HepG2 (cell line): Measurements from ENCODE around the gene KLHL21. TPM values are rescaled to one million over a fixed set of nuclear protein-coding genes. Genes with fewer than 3 reads are reported as not detected.

Experiments used
- ATAC-seq: fragments of 200-7000 bp; cut with Tn5 transposase; 3 replicates; pipeline ENCODE4 v1.9.1; 2020; ENCODE audit warnings: mild to moderate bottlenecking, moderate library complexity
- BruUV-seq: library from RNA; stranded (reverse); fragments of 400-500 nt; replicated peaks from 2 replicates; lab custom pipeline; 2021; lab: Mats Ljungman, UMichigan
- CTCF ChIA-PET: fragments of 300-600 bp; formaldehyde crosslinking; extraction: SDS; loops from one replicate; lab custom pipeline; 2021; ENCODE audit warnings: low total read pairs, inconsistent platforms, low intra/inter-chr PET ratio; lab: Yijun Ruan, JAX
- POLR2A ChIA-PET: fragments of 350-600 bp; sonication (Branson Sonifier 250); formaldehyde crosslinking; loops from one replicate; lab custom pipeline; 2020; ENCODE audit warnings: antibody characterized with exemption, inconsistent platforms; lab: Yijun Ruan, JAX
- DNase-seq: peaks from one replicate; pipeline ENCODE4 v3.0.0-alpha.2; 2015; ENCODE audit warnings: low spot score
- FAIRE-seq: peaks from 3 replicates; lab custom pipeline; 2011; peaks lifted over from hg19 to GRCh38; lab: Jason Lieb, UNC
- H2AFZ ChIP-seq: one replicate; pipeline ENCODE4 v1.6.1; 2011; ENCODE audit warnings: low read length, inconsistent platforms
- H3K27ac ChIP-seq: fragments of 300-600 bp; 3 replicates; pipeline ENCODE4 v1.8.0; 2011; ENCODE audit warnings: mixed run types, mild to moderate bottlenecking, mixed read lengths, low read length, inconsistent platforms; ENCODE audit not compliant: insufficient read depth; ENCODE audit errors: extremely low read length
- H3K27me3 ChIP-seq, 2 experiments: fragments of 200-600 bp in 1 of 2; 2 replicates in 1 of 2; 3 replicates in 1 of 2; pipeline versions ENCODE4 v1.6.0 to v1.8.0; 2011; ENCODE audit warnings: low read length in 2 of 2, mild to moderate bottlenecking in 2 of 2, moderate library complexity in 2 of 2, inconsistent platforms in 1 of 2; ENCODE audit not compliant: insufficient read depth in 2 of 2, control insufficient read depth in 1 of 2
- H3K36me3 ChIP-seq, 2 experiments: fragments of 200-600 bp in 1 of 2; replicated peaks in 1 of 2; 2 replicates in 1 of 2; 3 replicates in 1 of 2; pipeline versions ENCODE4 v1.5.1 to v1.8.0; 2011; ENCODE audit warnings: low read length in 2 of 2, inconsistent platforms in 1 of 2; ENCODE audit not compliant: insufficient read depth in 2 of 2, control insufficient read depth in 1 of 2
- H3K4me1 ChIP-seq: 2 replicates; pipeline ENCODE4 v1.5.1; 2012; ENCODE audit warnings: low read length, inconsistent platforms; ENCODE audit not compliant: insufficient read depth
- H3K4me2 ChIP-seq: 2 replicates; pipeline ENCODE4 v1.6.0; 2011; ENCODE audit warnings: low read depth, low read length, inconsistent platforms
- H3K4me3 ChIP-seq, 3 experiments: fragments of 200-600 bp in 1 of 3; sonication (generic), shearing (Covaris generic) in 1 of 3; replicated peaks in 1 of 3; 2 replicates each; pipeline ENCODE4 v1.5.1; 2011 to 2016; ENCODE audit warnings: low read length in 3 of 3, inconsistent platforms in 2 of 3, low read depth in 2 of 3, mild to moderate bottlenecking in 2 of 3, control low read depth in 1 of 3, mixed read lengths in 1 of 3; ENCODE audit not compliant: insufficient read depth in 1 of 3
- H3K79me2 ChIP-seq: one replicate; pipeline ENCODE4 v1.6.1; 2011; ENCODE audit warnings: low read length, inconsistent platforms; ENCODE audit not compliant: insufficient read depth
- H3K9ac ChIP-seq: 2 replicates; pipeline ENCODE4 v1.6.0; 2011; ENCODE audit warnings: mild to moderate bottlenecking, low read depth, low read length, inconsistent platforms; ENCODE audit not compliant: insufficient read depth
- H3K9me3 ChIP-seq: 2 replicates; pipeline ENCODE4 v1.5.1; 2012; ENCODE audit warnings: mild to moderate bottlenecking, low read length
- H4K20me1 ChIP-seq: 2 replicates; pipeline ENCODE4 v1.6.0; 2011; ENCODE audit warnings: inconsistent platforms, mild to moderate bottlenecking, low read length, moderate library complexity; ENCODE audit not compliant: insufficient read depth
- EEA1 ChIP-seq: sonication (generic); formaldehyde crosslinking; IDR thresholded peaks from 2 replicates; pipeline ENCODE4 v1.5.1; 2020; ENCODE audit warnings: mild to moderate bottlenecking, missing genetic modification reagents, borderline replicate concordance
- ELF1 ChIP-seq: sonication (generic); formaldehyde crosslinking; IDR thresholded peaks from 2 replicates; pipeline ENCODE4 v1.4.0; 2020; ENCODE audit warnings: missing genetic modification reagents
- FOXK1 ChIP-seq: sonication (generic); formaldehyde crosslinking; IDR thresholded peaks from 2 replicates; pipeline ENCODE4 v1.4.0; 2020; ENCODE audit warnings: low read depth, missing genetic modification reagents, borderline replicate concordance
- MLX ChIP-seq: IDR thresholded peaks from 2 replicates; pipeline ENCODE4 v1.6.1; 2016
- SRSF1 ChIP-seq: fragments of 200-400 bp; formaldehyde crosslinking; optimal IDR thresholded peaks from 2 replicates; pipeline ENCODE3; 2017; ENCODE audit warnings: mild to moderate bottlenecking, low read depth, low read length, moderate library complexity
- ZNF121 ChIP-seq: sonication (generic); formaldehyde crosslinking; IDR thresholded peaks from 2 replicates; pipeline ENCODE4 v1.5.0; 2020; ENCODE audit warnings: mild to moderate bottlenecking, missing genetic modification reagents
- ZNF468 ChIP-seq: sonication (generic); formaldehyde crosslinking; IDR thresholded peaks from 2 replicates; pipeline ENCODE4 v1.8.0; 2022; ENCODE audit warnings: mild to moderate bottlenecking, moderate library complexity, missing genetic modification reagents
- ZNF512 ChIP-seq: sonication (generic); formaldehyde crosslinking; IDR thresholded peaks from 2 replicates; pipeline ENCODE4 v1.4.0; 2020; ENCODE audit warnings: mild to moderate bottlenecking, missing genetic modification reagents
- ZNF512B ChIP-seq: sonication (generic); formaldehyde crosslinking; IDR thresholded peaks from 2 replicates; pipeline ENCODE4 v1.5.1; 2020; ENCODE audit warnings: missing genetic modification reagents, mild to moderate bottlenecking, borderline replicate concordance
- ZNF580 ChIP-seq: IDR thresholded peaks from 2 replicates; pipeline ENCODE4 v1.6.1; 2016; ENCODE audit warnings: low read depth, borderline replicate concordance
- ZNF83 ChIP-seq: sonication (generic); formaldehyde crosslinking; IDR thresholded peaks from 2 replicates; pipeline ENCODE4 v1.4.0; 2020; ENCODE audit warnings: missing genetic modification reagents, mild to moderate bottlenecking, borderline replicate concordance
- WGBS: methylation state at CpG from one replicate; pipeline ENCODE4 v1.1.6; 2017; ENCODE audit warnings: low lambda C conversion rate; 5-methylcytosine and 5-hydroxymethylcytosine counted together
- in situ Hi-C: cut with HindIII; loops from 2 replicates; pipeline ENCODE4 v1.10.0; 2017; ENCODE audit warnings: low pct_unique_long_range_greater_than_20kb; ENCODE audit not compliant: extremely low pct_ligation_motif_present
- intact Hi-C: fragments of 100-400 bp; cut with micrococcal nuclease; formaldehyde crosslinking; loops from one replicate; pipeline ENCODE4 v1.10.0; 2022; ENCODE audit not compliant: unreplicated experiment
- polyA plus RNA-seq, 8 experiments: library from polyadenylated mRNA; depleted of rRNA in 3 of 8; stranded (reverse) in 7 of 8; unstranded in 1 of 8; fragments of >200 nt; fragmentation: Illumina TruSeq in 4 of 8; extraction: Trizol in 4 of 8; gene quantifications; 2 replicates each; pipeline versions ENCODE4 v1.2.1 to v1.2.3, GENCODE V29; 2011 to 2016; ENCODE audit warnings: low read depth in 4 of 8, missing spikeins in 1 of 8, mixed read lengths in 1 of 8; ENCODE audit not compliant: insufficient read depth in 1 of 8
- total RNA-seq, 5 experiments: library from RNA; depleted of rRNA; stranded (reverse); fragments of >200 nt; fragmentation: Illumina TruSeq; extraction: Trizol; gene quantifications; 2 replicates each; pipeline ENCODE4 v1.2.3, GENCODE V29; 2016; ENCODE audit warnings: low read depth in 1 of 5

KLHL21 gene
- total and polyA plus RNA-seq, 2 of the 13 experiments (the other 11 are each of a cell fraction or from before 2014, with no cell fraction given) = 14.8 to 25.0 TPM

- no peaks in the 10 kb centered on the region for H3K9me3 ChIP-seq
- no peak overlapping the region for H3K9ac ChIP-seq
- 99% methylated on average over 8 of the region's 8 CpGs for WGBS
- BruUV-seq = no TSS peak
- ATAC-seq (no peak), DNase-seq (no peak), FAIRE-seq (no peak)
- H3K4me3 ChIP-seq = no peak overlapping the region
- intact Hi-C loops = no loop called here
- TF ChIP-seq ZNF512 (CRISPR knock-in tag) (no peak), ZNF83 (CRISPR knock-in tag) (no peak), ZNF121 (CRISPR knock-in tag) (peak; percentile 43; the same call in 1 of the 2 replicates)
- ChIA-PET POLR2A (no interaction called here), CTCF (no interaction called here)
- H2AFZ ChIP-seq = no peak overlapping the region
- H3K36me3 ChIP-seq = peaks cover 22 to 69% of the 10 kb centered on the region in 2 experiments; a peak in 4 of 5 replicates
- H4K20me1 ChIP-seq = peaks cover 8% of the 10 kb centered on the region; the same call in 1 of the 2 replicates
- in situ Hi-C loops = no loop called here
- no peak overlapping the region for H3K27ac ChIP-seq
- H3K27me3 ChIP-seq = no peaks in the 10 kb centered on the region
- peaks cover 11% of the 10 kb centered on the region for H3K4me1 ChIP-seq
- H3K4me2 ChIP-seq = no peak overlapping the region
- H3K79me2 ChIP-seq = peaks cover 17% of the 10 kb centered on the region
Measured at GRCh38 chr1:6631058-6631457, 28.4 kb upstream of the KLHL21 start.

GRCh38 chr1:6630027-6630426, 27.4 kb upstream of the KLHL21 start:
- TF ChIP-seq MLX (CRISPR knock-in tag) (no peak), ZNF512B (CRISPR knock-in tag) (no peak), ELF1 (no peak), ZNF580 (no peak), SRSF1 (no peak), EEA1 (no peak), FOXK1 (CRISPR knock-in tag) (no peak), ZNF468 (no peak)
- peaks cover 15 to 60% of the 10 kb centered on the region in 2 experiments; a peak in 4 of 5 replicates for H3K36me3 ChIP-seq
- no TSS peak for BruUV-seq

More at GRCh38 chr1:6630027-6630426, 27.4 kb upstream of the KLHL21 start:
- no peak overlapping the region for H3K9ac ChIP-seq
- ATAC-seq = no peak
- H3K4me1 ChIP-seq = peaks cover 12% of the 10 kb centered on the region
- intact Hi-C loops = no loop called here
- FAIRE-seq = no peak
- H2AFZ ChIP-seq = no peak overlapping the region
- 95% methylated on average over 8 of the region's 8 CpGs for WGBS
- peaks cover 8% of the 10 kb centered on the region; the same call in 1 of the 2 replicates for H4K20me1 ChIP-seq
- H3K79me2 ChIP-seq = peaks cover 26% of the 10 kb centered on the region
- DNase-seq = no peak
- no peak overlapping the region for H3K27ac ChIP-seq
- ChIA-PET POLR2A (no interaction called here), CTCF (no interaction called here)
- no peak overlapping the region for H3K4me2 ChIP-seq
- in situ Hi-C loops = no loop called here
- no peaks in the 10 kb centered on the region for H3K9me3 ChIP-seq
- H3K4me3 ChIP-seq = no peak overlapping the region
- H3K27me3 ChIP-seq = no peaks in the 10 kb centered on the region; a peak in 1 of 5 replicates
